NCI-H748 (cell line): ENCODE measurements around the gene CDAN1.
"Not testable (repeated sequence)": the region's sequence is repeated elsewhere in the genome, so short reads cannot be mapped to it uniquely, and the experiment has no call there.

Experiments
- DNase-seq: peaks from one replicate; lab custom pipeline; 2025; ENCODE audit not compliant: unreplicated experiment; lab: John Stamatoyannopoulos, UW

Gene CDAN1

DNA sequence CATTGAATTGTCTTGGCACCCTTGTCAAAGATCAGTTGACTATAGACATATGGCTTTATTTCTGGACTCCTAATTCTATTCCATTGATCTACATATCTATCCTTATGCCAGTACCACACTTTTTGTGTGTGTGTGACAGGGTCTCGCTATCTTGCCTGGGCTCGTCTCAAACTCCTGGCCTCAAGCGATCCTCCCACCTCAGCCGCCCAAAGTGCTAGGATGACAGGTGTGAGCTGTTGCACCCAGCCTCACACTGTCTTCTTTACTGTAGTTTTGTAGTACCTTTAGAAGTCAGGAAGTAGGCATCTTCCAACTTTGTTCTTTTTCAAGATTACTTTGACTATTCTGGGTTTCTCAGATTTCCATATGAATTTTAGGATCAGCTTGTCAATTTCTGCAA is 24.3 kb downstream of the CDAN1 start:
- DNase-seq = no peak

DNA sequence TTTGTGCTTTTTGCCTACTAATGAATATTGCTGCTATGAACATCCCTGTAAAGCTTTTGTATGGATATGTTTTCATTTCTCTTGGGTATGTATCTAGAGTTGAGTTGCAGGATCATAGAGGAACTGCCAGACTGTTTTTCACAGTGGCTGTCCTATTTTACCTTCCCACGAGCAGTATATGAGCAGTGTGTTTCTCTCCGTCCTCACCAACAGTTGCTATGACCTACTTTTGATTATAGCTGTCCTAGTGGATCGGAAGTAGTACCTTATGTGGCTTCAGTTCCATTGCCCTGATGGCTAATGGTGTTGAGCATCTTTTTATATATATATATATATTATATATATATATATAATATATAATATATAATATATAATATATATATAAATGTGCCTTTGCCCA is 25.2 kb downstream of the CDAN1 start:
- DNase-seq = no peak

- DNase-seq = no peak
These were observed 26.3 kb downstream of the CDAN1 start for GRCh38 chr15:42710662-42711061.

- DNase-seq = no peak
These were observed 28.9 kb downstream of the CDAN1 start for GRCh38 chr15:42707873-42708544.

DNA sequence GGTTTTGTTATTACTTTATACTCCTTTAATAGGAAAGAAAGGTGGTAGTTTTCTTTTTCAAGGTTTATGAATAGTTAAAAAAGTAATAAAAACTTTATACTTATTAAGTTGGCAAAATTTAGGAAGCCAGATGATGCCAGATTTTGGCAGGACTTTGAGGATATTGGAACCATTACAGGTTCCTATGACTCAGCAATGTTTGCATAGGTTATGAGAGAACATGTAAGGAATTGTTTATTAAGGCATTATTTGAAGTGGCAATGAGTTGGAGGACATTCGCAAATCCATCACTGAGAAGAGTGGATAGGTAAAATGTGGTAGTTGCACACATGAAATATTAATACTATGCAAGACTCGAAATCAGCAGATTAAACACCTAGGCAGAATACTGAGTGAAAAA is 29.9 kb downstream of the CDAN1 start:
- DNase-seq = no peak

- no peak for DNase-seq
These were observed 31.6 kb downstream of the CDAN1 start for GRCh38 chr15:42705336-42705735.

DNA sequence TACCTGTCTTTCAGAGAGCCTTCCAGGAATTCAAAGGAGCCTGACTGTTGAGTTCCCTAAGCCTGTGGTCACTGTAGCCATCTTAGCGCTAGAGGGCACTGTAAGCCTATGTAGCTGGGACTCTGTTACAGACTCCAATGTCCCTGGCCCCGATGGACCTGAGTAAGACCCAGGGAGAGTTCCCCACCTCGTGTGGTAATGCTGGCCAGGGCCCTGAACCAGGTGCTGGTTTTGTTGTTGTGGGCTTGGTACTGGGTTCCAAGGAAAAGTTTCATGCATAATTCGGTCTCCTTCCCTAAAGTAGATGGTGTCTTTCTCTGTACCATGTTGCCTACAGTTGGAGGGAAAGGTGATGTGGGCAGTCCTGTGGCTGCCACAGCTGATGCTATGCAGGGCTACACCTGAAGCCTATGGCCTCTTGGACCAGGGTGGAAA is 32.4 kb downstream of the CDAN1 start:
- peak; percentile 56 for DNase-seq

DNA sequence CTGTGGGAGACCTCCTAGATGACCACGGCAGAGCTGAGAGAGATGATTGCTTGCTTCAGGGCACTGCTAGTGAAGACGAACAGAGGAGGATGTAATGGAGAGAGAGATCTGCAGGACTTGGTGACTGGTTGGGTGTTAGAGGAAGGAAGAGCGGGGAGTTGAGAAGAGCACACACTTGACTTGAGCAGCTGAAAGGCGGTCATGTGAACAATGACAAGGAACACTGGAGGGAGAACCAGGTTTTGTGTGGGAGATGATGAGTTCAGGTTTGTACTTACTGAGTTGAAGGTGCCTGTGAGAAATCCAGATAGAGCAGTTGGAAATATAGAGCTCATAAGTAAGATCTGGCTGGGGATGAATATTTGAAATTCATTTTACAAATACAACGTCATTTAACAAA is 40.3 kb downstream of the CDAN1 start:
- DNase-seq = no peak

GRCh38 chr15:42695527-42696071 is 41.3 kb downstream of the CDAN1 start:
- no peak for DNase-seq

GRCh38 chr15:42694398-42694797 is 42.5 kb downstream of the CDAN1 start:
- DNase-seq = no peak

DNA sequence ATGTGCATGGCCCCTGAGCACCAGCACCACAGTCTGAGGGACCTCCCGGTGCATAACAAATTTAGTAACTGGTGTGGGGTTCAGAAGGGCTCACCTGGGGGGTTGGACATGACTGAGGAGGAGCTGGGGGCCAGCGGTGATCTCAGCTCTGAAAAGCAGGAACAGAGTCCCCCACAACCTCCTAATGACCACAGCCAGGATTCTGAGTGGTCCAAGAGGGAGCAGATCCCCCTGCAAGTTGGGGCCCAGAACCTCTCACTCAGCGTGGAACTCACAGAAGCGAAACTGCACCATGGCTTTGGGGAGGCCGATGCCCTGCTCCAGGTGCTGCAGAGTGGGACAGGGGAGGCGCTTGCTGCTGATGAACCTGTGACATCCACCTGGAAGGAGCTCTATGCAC is 43.0 kb downstream of the CDAN1 start:
- no peak for DNase-seq

DNA sequence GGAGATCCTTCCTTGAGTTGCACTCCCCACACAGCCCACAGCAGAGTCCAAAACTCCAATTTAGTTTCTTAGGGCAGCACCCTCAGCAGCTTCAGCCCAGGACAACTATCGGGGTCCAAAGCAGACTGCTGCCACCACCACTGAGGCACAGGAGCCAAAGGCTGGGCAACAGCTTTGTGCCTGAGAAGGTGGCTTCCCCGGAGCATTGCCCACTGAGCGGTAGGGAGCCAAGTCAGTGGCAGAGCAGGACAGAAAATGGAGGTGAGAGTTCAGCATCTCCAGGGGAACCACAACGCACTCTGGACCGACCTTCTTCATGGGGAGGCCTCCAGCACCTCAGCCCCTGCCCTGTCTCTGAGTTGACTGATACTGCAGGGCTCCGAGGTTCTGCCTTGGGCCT is 43.4 kb downstream of the CDAN1 start:
- DNase-seq = no peak

DNA sequence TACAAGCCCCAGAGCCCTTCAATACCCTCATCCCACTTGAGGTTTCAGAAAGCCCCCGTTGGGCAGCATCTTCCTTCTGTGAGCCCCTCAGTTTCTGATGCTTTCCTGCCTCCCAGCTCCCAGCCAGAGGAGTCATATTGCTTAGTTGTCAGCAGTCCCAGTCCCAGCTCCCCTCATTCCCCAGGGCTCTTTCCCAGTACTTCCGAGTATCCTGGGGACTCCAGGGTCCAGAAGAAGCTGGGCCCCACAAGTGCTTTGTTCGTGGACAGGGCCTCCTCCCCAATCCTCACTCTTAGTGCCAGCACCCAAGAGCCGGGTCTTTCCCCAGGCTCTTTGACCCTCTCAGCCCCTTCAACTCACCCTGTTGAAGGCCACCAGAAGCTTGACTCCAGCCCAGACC is 43.9 kb downstream of the CDAN1 start:
- no peak for DNase-seq

GRCh38 chr15:42692536-42692935 is 44.4 kb downstream of the CDAN1 start:
- DNase-seq = no peak

DNA sequence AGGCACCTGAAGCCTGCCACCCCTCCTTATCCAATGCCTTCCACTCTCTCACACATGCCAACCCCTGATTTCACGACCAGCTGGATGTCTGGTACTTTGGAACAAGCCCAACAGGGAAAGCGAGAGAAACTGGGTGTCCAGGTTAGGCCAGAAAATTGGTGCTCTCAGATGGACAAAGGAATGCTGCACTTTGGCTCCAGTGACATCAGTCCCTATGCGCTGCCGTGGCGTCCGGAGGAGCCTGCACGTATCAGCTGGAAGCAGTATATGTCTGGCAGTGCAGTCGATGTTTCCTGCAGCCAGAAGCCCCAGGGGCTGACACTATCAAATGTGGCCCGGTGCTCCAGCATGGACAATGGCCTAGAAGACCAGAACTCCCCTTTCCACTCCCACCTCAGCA is 45.2 kb downstream of the CDAN1 start:
- DNase-seq = no peak

- DNase-seq = no peak
These were observed 45.6 kb downstream of the CDAN1 start for GRCh38 chr15:42691308-42691707.

- DNase-seq = no peak
These were observed 48.6 kb downstream of the CDAN1 start for GRCh38 chr15:42688301-42688700.

DNA sequence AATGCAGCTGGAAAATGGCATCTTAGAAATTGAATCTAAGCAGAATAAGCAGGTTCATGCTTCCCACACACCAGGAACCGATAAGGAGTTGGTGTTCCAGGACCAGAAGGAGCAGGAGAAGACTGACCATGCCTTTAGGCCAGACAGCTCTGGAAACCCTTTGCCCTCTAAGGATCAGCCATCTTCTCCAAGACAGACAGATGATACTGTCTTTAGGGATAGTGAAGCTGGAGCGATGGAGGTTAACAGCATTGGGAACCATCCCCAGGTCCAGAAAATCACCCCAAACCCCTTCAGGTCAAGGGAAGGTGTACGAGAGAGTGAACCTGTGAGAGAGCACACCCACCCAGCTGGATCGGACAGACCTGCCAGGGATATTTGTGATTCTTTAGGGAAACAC is 49.2 kb downstream of the CDAN1 start:
- DNase-seq = no peak

DNA sequence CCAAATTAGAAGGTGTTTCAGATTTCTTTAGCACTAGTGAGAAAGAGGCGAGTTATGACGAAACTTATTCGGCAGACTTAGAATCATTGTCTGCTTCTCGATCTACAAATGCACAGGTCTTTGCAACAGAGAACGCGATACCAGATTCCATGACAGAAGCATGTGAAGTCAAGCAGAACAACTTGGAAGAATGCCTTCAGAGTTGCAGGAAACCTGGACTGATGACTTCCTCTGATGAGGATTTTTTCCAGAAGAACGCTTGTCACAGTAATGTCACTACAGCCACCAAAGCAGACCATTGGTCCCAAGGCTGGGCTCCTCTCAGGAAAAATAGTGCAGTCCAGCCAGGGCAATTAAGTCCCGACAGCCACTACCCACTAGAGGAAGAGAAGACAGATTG is 50.6 kb downstream of the CDAN1 start:
- no peak for DNase-seq

- no peak for DNase-seq
These were observed 55.8 kb downstream of the CDAN1 start for GRCh38 chr15:42681119-42681518.

- not testable (repeated sequence) for DNase-seq
These were observed 56.8 kb downstream of the CDAN1 start for GRCh38 chr15:42680142-42680482.

DNA sequence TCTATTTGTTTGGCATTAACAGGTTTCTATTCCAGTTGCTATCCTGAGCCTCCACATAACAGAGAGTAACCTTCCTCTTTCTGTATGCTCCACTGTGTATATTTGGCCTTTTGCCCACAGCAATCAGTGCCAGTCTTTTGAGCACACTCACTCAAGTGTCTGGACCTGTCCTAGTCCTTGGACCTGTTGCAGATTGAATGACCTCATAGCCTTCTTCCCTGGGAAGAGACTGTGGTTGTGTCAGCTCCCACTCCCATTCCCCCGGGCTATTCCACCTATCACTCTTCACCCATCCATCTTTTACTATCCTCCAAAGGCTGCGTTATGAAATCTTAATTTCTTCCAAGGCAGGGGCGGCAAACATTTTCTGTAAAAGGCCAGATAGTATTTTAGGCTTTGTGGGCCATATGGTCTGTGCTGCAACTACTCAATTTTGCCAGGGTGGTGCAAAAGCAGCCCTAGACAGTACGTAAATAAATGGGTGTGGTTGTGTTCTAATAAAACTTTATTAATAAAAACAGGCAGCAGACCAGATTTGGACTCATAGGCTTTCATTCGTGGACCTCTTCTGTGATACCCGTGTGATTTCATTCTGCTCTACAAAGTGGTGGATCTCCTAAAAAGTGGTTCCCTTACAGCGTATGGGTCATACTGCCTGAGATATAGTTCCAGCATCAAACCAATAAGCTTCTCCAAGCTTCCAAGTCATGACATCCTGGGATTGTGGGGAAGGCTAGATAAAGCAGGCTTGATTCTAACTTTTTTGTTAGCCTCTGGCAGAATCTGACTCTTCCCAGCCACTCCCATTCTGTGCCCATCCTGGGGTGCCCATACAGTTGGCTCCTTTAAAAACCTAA is 57.4 kb downstream of the CDAN1 start:
- no peak for DNase-seq
